ENCODE results near the gene RAB5IF.

- TF ChIP-seq EZH2phosphoT487 (conservative IDR thresholded peaks at IDR 0.05; ENCODE audit: low read length) (no peak), CTCF (IDR thresholded peaks at IDR 0.05; ENCODE audit: insufficient read depth, low read length, poor library complexity, severe bottlenecking) (no peak)
Measured at GRCh38 chr20:36562724-36563123, 42.9 kb upstream of the RAB5IF start.
